Measurements from ENCODE around the gene TMEM167A. TPM values are rescaled to one million over a fixed set of nuclear protein-coding genes. Genes with fewer than 3 reads are reported as not detected.

Gene TMEM167A
- total RNA-seq (2014; rRNA removed; shearing (Covaris generic)), result 79.1 and 163 TPM in 2 replicates

DNA sequence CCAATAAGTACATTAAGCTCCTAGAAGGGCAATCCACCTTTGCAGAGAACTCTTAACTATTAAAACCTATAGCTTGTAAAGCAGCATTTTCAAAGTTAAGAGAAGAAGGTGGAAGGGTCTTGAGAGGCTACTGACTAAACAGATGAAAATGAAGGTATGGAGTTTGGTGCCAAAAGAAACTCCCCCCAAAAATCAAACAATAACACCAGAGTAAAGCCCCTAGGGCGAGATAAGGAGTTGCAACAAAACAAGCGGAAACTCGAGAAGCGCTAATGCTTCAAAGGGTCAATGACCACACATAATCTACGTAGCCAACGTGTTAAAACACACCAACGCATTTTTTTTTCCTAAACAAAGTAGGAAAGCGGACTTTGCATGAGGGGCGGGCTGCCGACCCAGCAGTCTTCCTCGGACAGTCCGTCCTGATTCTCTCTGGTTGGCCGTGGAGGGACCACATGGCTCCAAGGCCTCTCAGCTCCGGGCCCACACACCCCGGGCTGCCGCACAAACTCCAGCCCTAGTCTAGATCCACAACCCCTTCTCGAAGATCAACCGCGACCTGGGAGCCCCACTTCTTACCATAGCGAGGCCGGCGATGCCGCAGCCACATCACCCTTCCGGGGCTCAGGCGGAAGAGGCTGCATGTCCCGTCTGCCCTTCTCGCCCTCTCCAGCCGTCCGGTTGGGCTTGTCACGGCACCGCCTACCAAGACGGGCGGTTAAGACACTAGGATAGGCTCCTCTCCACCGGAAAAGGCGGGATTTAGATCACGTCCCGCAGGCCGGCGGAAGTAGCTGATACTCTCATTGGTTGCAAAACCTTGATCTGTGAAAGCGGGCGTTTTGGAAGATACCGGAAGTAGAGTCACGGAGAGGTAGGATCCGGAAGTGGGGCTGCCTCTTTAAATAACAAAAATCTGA, at the start of gene TMEM167A, which contains the start of gene XRCC4:
Gene TMEM167A (minus strand): TSS at position 653 of the 920 bp plus-strand sequence. CDS start 71 bp downstream, at position 582.
Gene XRCC4 (plus strand): TSS at position 806 of the 920 bp plus-strand sequence. CDS start 27,373 bp downstream, outside the sequence.
- peak; percentile 99 for DNase-seq (ENCODE audit: low read depth)

GRCh38 chr5:83126501-83126900, 49.3 kb upstream of the TMEM167A start:
- DNase-seq (ENCODE audit: low read depth), result no peak

DNA sequence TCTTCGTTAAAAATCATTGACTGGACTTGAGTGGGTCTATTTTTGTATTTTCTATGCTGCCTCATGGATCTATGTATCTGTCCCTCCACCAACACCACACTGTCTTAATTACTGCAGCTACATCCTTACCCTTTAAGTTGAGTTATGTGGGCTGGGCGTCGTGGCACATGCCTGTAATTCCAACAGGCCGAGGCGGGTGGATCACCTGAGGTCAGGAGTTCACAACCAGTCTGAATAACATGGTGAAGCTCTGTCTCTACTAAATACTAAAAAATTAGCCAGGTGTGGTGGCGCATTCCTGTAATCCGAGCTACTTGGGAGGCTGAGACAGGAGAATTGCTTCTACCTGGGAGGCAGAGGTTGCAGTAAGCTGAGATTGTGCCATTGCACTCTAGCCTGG, 48.4 kb upstream of the TMEM167A start:
- DNase-seq (ENCODE audit: low read depth), result no peak

GRCh38 chr5:83124593-83124992, 47.4 kb upstream of the TMEM167A start:
- DNase-seq (ENCODE audit: low read depth), result no peak

DNA sequence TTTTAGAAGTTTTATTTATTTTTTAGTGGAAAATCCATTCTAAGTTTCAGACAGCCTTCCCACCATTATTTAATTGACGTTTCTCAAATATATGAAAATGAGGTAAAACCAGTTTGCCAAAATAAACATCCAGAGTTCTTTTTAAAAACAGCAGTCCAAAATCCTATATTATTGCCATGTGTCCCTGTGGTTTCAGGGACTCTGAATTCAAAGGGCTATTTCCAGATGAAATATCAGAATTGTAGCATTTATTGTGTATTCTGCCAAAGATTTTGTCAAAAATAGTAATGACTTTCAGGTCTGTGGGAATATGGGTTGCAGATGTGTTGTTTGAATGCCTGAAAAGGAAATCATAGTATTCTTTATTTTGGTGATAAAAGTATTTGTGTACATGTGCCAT, 41.8 kb upstream of the TMEM167A start:
- no peak for DNase-seq (ENCODE audit: low read depth)

GRCh38 chr5:83118471-83118870, 41.3 kb upstream of the TMEM167A start:
- DNase-seq (ENCODE audit: low read depth), result no peak

GRCh38 chr5:83115816-83116215, 38.6 kb upstream of the TMEM167A start:
- no peak for DNase-seq (ENCODE audit: low read depth)

DNA sequence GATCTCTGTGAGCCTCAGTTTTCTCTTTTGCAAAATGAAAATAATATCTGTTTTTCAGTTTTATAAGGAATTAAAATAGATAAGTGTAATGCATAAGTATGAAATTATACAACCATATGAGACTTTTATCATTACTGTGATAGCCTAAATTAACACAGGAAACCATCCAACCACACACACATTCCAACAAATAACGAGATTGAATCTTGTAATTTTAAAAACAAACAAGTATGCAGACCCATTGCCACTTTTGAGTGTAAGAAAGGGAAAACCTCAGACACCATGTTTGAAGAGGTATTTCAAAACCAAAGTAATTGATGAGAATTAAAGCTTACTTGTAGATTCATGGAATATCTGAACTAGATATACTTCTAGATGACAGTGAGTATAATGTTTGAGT, 32.2 kb upstream of the TMEM167A start:
- no peak for DNase-seq (ENCODE audit: low read depth)

DNA sequence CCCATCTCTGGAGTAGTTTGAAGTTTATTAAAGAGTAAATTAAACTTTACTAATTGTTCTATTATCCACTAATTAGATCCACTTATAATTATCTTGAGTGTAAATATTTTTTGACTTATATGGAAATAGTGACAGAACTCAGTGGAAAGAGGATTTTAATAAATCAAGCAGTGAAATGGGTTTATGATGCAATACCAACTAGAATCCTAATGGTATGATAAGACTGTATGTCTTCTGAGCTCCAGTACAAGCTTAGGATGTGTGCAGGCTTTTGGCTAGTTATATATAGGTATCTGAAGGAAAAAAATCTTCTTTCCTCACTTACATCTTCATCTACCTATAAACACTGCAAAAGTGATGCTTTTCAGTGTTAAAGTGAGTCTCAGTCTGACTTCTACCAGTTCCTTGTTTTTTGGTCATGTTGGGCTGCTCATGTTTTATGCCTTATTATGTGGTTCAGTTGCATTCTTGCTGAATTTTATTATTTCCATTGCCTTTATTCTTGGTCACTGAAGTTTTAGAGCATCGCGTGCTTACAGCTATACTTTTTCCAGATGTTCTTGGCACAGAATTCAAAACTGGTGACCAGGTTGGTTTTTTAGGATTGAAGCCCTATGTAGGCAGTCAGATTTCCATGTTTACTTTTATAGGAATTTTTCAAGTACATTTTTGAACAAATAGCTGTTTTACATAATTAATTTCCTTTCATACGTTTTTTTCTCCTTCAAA, 30.7 kb upstream of the TMEM167A start:
- DNase-seq (ENCODE audit: low read depth), result no peak

DNA sequence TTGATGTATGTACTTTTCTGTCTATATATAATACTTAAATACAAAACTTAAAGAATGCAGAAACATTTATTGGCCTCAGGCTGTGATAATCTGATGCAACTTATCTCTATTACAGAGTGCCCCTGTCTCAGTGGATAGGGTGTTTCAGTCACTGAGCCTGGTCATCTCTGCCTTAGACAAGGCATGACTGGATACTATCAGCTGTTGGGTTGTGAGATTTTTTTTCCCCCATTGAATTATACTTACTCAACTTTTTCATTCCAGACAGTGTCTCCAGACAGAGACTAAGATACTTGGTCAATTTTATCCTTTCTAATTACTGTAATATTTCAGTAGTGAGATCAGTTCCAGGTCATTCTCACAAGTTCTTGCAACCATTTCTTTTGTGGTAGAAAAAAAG, 26.8 kb upstream of the TMEM167A start:
- no peak for DNase-seq (ENCODE audit: low read depth)

GRCh38 chr5:83102364-83102980, 25.3 kb upstream of the TMEM167A start:
- DNase-seq (ENCODE audit: low read depth), result no peak

DNA sequence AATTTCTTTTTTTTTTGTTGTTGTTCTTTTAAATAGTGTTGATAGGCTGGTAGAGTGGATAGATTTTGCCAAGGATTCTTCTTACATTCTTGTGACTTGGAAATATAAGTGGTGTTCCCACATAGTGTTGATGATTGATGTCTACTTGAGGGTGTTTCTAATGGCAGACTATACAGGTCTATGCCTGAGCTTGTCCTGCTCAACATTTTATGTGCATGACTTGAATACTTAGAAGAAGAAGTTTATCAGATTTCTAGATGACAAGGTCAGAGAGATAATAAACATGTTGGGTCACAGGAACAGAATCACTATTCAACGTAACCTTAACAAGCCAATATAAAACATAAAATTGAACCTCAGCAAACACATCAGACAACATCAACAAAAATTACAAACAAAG, 24.3 kb upstream of the TMEM167A start:
- DNase-seq (ENCODE audit: low read depth), result no peak

GRCh38 chr5:83099445-83099844, 22.3 kb upstream of the TMEM167A start:
- DNase-seq (ENCODE audit: low read depth), result no peak

GRCh38 chr5:83099001-83099400, 21.8 kb upstream of the TMEM167A start:
- DNase-seq (ENCODE audit: low read depth), result no peak

DNA sequence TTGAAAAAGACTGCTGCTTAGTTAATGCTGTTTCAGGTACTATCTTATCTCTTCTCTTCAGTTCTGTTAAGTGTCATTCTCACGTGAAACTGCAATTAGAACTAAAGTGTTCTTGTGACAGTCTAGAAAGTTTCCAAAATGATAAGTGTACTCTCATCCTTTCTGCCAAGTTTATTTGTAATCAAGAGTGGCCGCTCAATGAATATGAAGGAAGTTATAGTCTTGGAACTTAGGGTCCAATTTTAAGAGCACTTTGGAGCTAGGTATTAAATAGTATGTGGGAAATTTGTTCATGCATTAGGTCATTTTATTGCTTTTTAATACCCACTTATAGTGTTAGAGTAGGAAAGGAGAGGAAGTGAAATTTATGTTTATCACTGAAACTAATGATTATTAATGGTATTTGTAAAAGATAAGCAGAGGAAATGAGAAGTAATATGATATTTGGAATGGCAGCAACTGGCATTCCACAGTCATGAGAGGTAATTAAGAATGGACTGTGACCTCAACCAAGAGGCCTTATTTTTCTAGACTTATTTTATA, 20.6 kb upstream of the TMEM167A start:
- DNase-seq (ENCODE audit: low read depth), result peak; percentile 59

GRCh38 chr5:83096660-83097339, 19.6 kb upstream of the TMEM167A start:
- DNase-seq (ENCODE audit: low read depth), result peak; percentile 48

GRCh38 chr5:83095957-83096539, 18.9 kb upstream of the TMEM167A start:
- peak; percentile 91 for DNase-seq (ENCODE audit: low read depth)

DNA sequence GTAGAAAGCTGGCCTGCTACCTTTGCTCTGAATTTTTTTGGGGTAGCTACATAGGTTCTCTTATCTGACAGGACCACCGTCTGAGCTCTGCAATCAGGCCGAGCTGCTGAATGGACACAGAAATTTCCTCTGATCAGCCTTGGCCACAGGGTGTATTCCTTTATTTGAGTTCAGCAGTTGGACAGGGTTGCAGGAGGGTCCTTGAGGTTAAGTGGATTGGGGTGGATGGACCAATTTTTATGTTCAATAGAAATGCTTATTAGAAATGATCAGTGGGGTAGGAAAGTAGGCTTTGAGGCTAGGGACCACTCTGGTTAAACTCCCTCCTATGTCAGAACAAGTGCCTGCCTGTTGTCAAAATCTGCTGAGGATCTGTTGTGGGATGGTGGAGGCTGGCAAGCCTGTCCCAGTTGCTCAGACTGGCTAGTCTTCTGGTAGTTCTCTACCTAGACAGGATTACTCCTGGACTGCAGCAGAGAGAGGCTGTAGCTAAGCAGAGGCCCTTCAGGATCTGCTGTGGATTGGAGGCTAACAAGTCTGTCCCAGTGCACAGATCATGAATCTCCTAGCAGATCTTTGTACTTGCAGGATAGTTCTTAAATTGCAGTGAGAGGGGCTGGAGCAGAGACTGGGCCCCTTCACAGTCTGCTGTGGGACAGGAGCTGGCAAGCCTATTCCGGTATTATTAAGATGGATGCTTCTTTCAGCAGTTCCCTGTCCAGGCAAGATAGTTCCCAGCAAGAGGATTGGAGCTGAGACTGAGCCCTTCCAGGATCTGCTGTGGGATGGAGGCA, 18.2 kb upstream of the TMEM167A start:
- peak; percentile 1 for DNase-seq (ENCODE audit: low read depth)

- no peak for DNase-seq (ENCODE audit: low read depth)
Observed at GRCh38 chr5:83093692-83094091, 16.5 kb upstream of the TMEM167A start.

- DNase-seq (ENCODE audit: low read depth), result no peak
Observed at GRCh38 chr5:83092619-83093018, 15.4 kb upstream of the TMEM167A start.
